Cardiac muscle cell (in vitro differentiated cells and primary cell): ENCODE measurements around the gene RASL10B. TPM values are rescaled to one million over a fixed set of nuclear protein-coding genes. Genes with fewer than 3 reads are reported as not detected.

Source experiments
- DNase-seq, 2 donors: peaks; one replicate each; pipeline versions ENCODE4 v3.0.0 to v3.0.0-alpha.2; 2010 to 2017; ENCODE audit warnings: low read depth in 1 of 2, low spot score in 1 of 2
- H3K27ac ChIP-seq: fragments of 200-600 bp; sonication (generic); 2 replicates; pipeline ENCODE4 v1.5.1; 2016
- H3K27me3 ChIP-seq: fragments of 200-600 bp; sonication (generic); 2 replicates; pipeline ENCODE4 v1.6.0; 2016; ENCODE audit warnings: control low read depth
- H3K36me3 ChIP-seq: fragments of 200-600 bp; sonication (generic); 2 replicates; pipeline ENCODE4 v1.5.1; 2016; ENCODE audit warnings: control low read depth
- H3K4me1 ChIP-seq: fragments of 200-600 bp; sonication (generic); 2 replicates; pipeline ENCODE4 v1.8.1; 2017; ENCODE audit warnings: low read depth, mild to moderate bottlenecking, mixed run types
- H3K4me3 ChIP-seq: fragments of 200-600 bp; sonication (generic); 2 replicates; pipeline ENCODE4 v1.5.1; 2016; ENCODE audit warnings: mild to moderate bottlenecking
- H3K9me3 ChIP-seq: fragments of 200-600 bp; sonication (generic); 2 replicates; pipeline ENCODE4 v1.5.1; 2017; ENCODE audit warnings: low read depth, mild to moderate bottlenecking, control low read depth
- CTCF ChIP-seq: IDR thresholded peaks from 2 replicates; pipeline ENCODE4 v1.5.1; 2012; ENCODE audit warnings: low read depth, mild to moderate bottlenecking, low read length
- polyA plus RNA-seq: library from polyadenylated mRNA; unstranded; fragments of >200 nt; fragmentation: Nextera tagmentation; extraction: Ambion mirVana; gene quantifications from 2 replicates; pipeline ENCODE4 v1.2.1, GENCODE V29; 2016
- total RNA-seq: library from RNA; depleted of rRNA; stranded (reverse); fragments of >200 nt; gene quantifications from 2 replicates; pipeline ENCODE4 v1.2.3, GENCODE V29; 2016

Gene RASL10B
- total and polyA plus RNA-seq, 2 experiments from 2014 or later = 71.6 to 116 TPM

DNA sequence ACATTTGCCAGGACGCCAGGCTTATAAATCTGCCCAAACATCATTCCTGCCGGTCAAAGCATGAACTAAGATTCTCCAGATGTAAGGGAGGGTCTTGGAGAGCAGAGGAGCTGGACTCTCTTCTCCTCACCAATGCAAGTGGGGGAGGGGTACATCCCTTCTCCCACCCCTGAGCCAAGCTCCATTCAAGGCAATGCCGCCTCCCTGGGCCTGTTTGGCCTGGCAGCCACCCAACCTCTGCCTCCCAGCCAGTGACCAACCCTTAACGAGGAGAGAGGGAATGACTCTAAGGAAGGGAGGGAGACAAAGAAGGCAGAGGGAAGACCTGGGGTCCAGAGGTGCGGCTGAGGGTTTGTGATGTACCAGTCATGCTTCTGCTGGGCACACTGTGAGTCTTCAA is 43.1 kb downstream of the RASL10B start:
- no peaks in the 10 kb centered on the region for H3K9me3 ChIP-seq
- H3K4me3 ChIP-seq = no peak overlapping the region
- TF ChIP-seq CTCF = no peak
- H3K27ac ChIP-seq = peak overlapping the region; percentile 64
- peaks cover 17% of the 10 kb centered on the region for H3K4me1 ChIP-seq
- peak in 1 of 2 donors; percentile 73 for DNase-seq
- peaks cover 5% of the 10 kb centered on the region for H3K27me3 ChIP-seq
- H3K36me3 ChIP-seq = no peaks in the 10 kb centered on the region

DNA sequence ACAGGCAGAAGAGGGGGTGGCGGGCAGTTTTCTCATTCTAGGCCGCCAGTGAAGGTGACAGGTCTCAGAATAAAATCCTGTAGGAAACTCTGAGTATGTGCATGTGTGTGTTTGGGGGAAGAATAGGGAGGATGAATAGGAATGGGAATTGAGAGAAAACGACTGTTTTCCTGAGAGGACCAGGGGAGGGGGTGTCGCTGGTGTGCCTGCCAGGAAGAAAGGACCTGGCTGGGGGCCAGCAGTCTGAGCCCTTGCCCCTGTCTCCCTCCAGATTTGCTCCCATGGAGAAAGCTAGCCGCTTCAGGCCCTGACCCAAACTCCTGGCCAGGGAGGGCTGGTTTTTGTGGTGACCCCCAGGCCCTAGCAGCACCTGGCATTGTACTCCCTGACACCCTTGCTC is 43.6 kb downstream of the RASL10B start:
- H3K27me3 ChIP-seq = peaks cover 7% of the 10 kb centered on the region
- H3K27ac ChIP-seq = no peak overlapping the region
- DNase-seq = no peak
- TF ChIP-seq CTCF = no peak
- H3K4me3 ChIP-seq = no peak overlapping the region
- no peaks in the 10 kb centered on the region for H3K9me3 ChIP-seq
- peaks cover 17% of the 10 kb centered on the region for H3K4me1 ChIP-seq
- no peaks in the 10 kb centered on the region for H3K36me3 ChIP-seq

DNA sequence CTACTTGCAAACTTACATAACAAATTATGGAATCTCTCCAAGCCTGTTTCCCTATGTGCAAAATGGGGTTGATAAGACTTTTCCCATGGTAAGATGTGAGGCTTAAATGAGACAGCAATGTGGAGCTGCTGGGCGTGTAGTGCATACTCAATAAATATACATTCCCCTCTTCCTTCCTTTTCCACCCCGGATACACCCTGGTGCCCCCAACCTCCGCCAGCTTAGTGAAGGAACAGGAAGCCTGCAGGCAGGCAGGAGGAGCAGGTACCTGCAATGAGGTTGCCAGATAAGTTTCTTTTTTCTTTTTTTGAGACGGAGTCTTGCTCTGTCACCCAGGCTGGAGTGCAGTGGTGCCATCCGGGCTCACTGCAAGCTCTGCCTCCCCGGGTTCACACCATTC is 44.1 kb downstream of the RASL10B start:
- peaks cover 7% of the 10 kb centered on the region for H3K27me3 ChIP-seq
- no peaks in the 10 kb centered on the region for H3K9me3 ChIP-seq
- H3K36me3 ChIP-seq = no peaks in the 10 kb centered on the region
- peak in 1 of 2 donors; percentile 47 for DNase-seq
- TF ChIP-seq CTCF = no peak
- peaks cover 17% of the 10 kb centered on the region for H3K4me1 ChIP-seq
- no peak overlapping the region for H3K27ac ChIP-seq
- H3K4me3 ChIP-seq = no peak overlapping the region

GRCh38 chr17:35778641-35779196 is 47.3 kb downstream of the RASL10B start:
- H3K27ac ChIP-seq = no peak overlapping the region
- H3K36me3 ChIP-seq = no peaks in the 10 kb centered on the region
- H3K4me3 ChIP-seq = no peak overlapping the region
- DNase-seq = peak in 1 of 2 donors; percentile 36
- no peaks in the 10 kb centered on the region for H3K9me3 ChIP-seq
- no peak for TF ChIP-seq CTCF
- H3K4me1 ChIP-seq = peaks cover 17% of the 10 kb centered on the region
- peaks cover 19% of the 10 kb centered on the region for H3K27me3 ChIP-seq

DNA sequence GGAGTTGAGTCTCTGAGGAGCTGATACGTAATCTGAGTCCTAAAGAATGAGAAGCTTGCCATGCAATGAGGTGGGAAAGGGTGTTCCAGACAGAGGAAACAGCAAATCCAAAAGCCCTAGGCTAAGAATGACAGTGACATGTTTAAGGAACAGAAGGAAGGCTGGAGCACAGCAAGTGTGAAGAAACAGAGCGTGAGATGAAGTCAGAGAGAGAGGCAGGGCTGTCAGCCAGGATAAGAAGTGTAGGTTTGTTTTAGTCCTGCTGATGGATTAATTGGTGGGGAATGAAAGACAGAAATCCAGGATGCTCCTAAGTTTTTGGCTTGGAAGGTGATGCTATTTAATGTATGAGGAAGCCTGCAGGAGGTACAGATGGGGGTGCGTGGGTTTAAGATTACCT is 49.5 kb downstream of the RASL10B start:
- peaks cover 19% of the 10 kb centered on the region for H3K27me3 ChIP-seq
- DNase-seq = no peak

More for the DNA sequence above, 49.5 kb downstream of the RASL10B start:
- Histone ChIP-seq H3K27ac (no peak overlapping the region), H3K36me3 (no peaks in the 10 kb centered on the region), H3K9me3 (no peaks in the 10 kb centered on the region), H3K4me1 (peaks cover 3% of the 10 kb centered on the region), H3K4me3 (no peak overlapping the region)
- TF ChIP-seq CTCF = no peak
